HG03097 (cell line): Measurements from ENCODE around the gene UQCR11.

Experiments
- ATAC-seq: cut with Tn5 transposase; IDR thresholded peaks from one replicate; pipeline ENCODE4 v1.9.1; 2021; ENCODE audit not compliant: unreplicated experiment, low FRiP score

UQCR11 gene

GRCh38 chr19:1636325-1637236 is 31.3 kb upstream of the UQCR11 start:
- no peak for ATAC-seq

GRCh38 chr19:1634938-1635243 is 29.6 kb upstream of the UQCR11 start:
- ATAC-seq, result no peak

GRCh38 chr19:1634242-1634937 is 29.1 kb upstream of the UQCR11 start:
- ATAC-seq, result no peak

- ATAC-seq, result no peak
Observed at GRCh38 chr19:1633269-1633826, 28.1 kb upstream of the UQCR11 start.

- no peak for ATAC-seq
Observed at GRCh38 chr19:1632462-1633268, 27.4 kb upstream of the UQCR11 start.

- ATAC-seq, result no peak
Observed at GRCh38 chr19:1631557-1632100, 26.4 kb upstream of the UQCR11 start.

GRCh38 chr19:1630811-1631210 is 25.5 kb upstream of the UQCR11 start:
- no peak for ATAC-seq

GRCh38 chr19:1630012-1630411 is 24.8 kb upstream of the UQCR11 start:
- ATAC-seq, result no peak

- ATAC-seq, result no peak
Observed at GRCh38 chr19:1629256-1629808, 24.1 kb upstream of the UQCR11 start.

- no peak for ATAC-seq
Observed at GRCh38 chr19:1627194-1627593, 21.9 kb upstream of the UQCR11 start.

- no peak for ATAC-seq
Observed at GRCh38 chr19:1626417-1627010, 21.3 kb upstream of the UQCR11 start.

GRCh38 chr19:1624458-1624857 is 19.2 kb upstream of the UQCR11 start:
- no peak for ATAC-seq

GRCh38 chr19:1622541-1622940 is 17.3 kb upstream of the UQCR11 start:
- no peak for ATAC-seq

GRCh38 chr19:1622007-1622406 is 16.7 kb upstream of the UQCR11 start:
- ATAC-seq, result no peak

GRCh38 chr19:1621574-1621973 is 16.3 kb upstream of the UQCR11 start:
- ATAC-seq, result no peak

- no peak for ATAC-seq
Observed at GRCh38 chr19:1621021-1621420, 15.8 kb upstream of the UQCR11 start.

GRCh38 chr19:1620502-1620901 is 15.2 kb upstream of the UQCR11 start:
- no peak for ATAC-seq

- ATAC-seq, result no peak
Observed at GRCh38 chr19:1619703-1620102, 14.4 kb upstream of the UQCR11 start.

GRCh38 chr19:1619094-1619439 is 13.8 kb upstream of the UQCR11 start:
- ATAC-seq, result no peak
